T-helper 17 cell (primary cell): Measurements from ENCODE around the gene GLMP. TPM values are rescaled to one million over a fixed set of nuclear protein-coding genes. Genes with fewer than 3 reads are reported as not detected.

Experiments used
- total RNA-seq, 4 donors: library from RNA in 2 of 4; stranded (reverse) in 2 of 4; gene quantifications; one replicate each; pipeline ENCODE4 v1.2.3 and lab custom pipeline; 2022 to 2026

Gene GLMP
- total RNA-seq, 2 donors from 2014 or later = 21.2 to 25.0 TPM

Other genes starting within 250 kb of the GLMP start
- 10 to 100 TPM; 21.9 to 22.7 TPM for gene UBQLN4, start 241.9 kb downstream of the GLMP start, total RNA-seq
- gene LAMTOR2, start 240.9 kb downstream of the GLMP start, total RNA-seq = 10 to 100 TPM; 19.4 to 21.4 TPM
- 1 to 10 TPM; 1.4 to 1.8 TPM for gene RAB25, start 234.5 kb downstream of the GLMP start, total RNA-seq
- not detected for gene MEX3A, start 213.2 kb downstream of the GLMP start, total RNA-seq
- 1,000 to 10,000 TPM in 1 of 2 donors, 100 to 1,000 TPM in 1; 919 to 1,908 TPM for gene LMNA, start 181.0 kb downstream of the GLMP start, total RNA-seq
- gene SEMA4A, start 142.1 kb downstream of the GLMP start, total RNA-seq = 10 to 100 TPM; 21.7 to 58.1 TPM
- 10 to 100 TPM; 14.4 to 21.6 TPM for gene SLC25A44, start 101.6 kb downstream of the GLMP start, total RNA-seq
- gene PMF1, start 82.7 kb downstream of the GLMP start, total RNA-seq = 10 to 100 TPM; 59.1 to 73.2 TPM
- 1 to 10 TPM; 1.1 to 3.7 TPM for gene BGLAP, start 53.5 kb downstream of the GLMP start, total RNA-seq
- 1 to 10 TPM; 2.8 to 3.1 TPM for gene PAQR6, start 47.6 kb downstream of the GLMP start, total RNA-seq
- gene SMG5, start 12.9 kb downstream of the GLMP start, total RNA-seq = 10 to 100 TPM; 59.0 to 79.2 TPM
- 1 to 10 TPM; 3.2 to 3.5 TPM for gene TMEM79, start 11.4 kb downstream of the GLMP start, total RNA-seq
- not detected for gene VHLL, start 3.6 kb upstream of the GLMP start, total RNA-seq
- 10 to 100 TPM; 75.3 to 77.6 TPM for gene CCT3, start 42.6 kb upstream of the GLMP start, total RNA-seq
- gene TSACC, start 42.8 kb upstream of the GLMP start, total RNA-seq = under 1 TPM in 1 of 2 donors, not detected in 1; 0.40 TPM
- gene RHBG, start 73.5 kb upstream of the GLMP start, total RNA-seq = not detected
- 100 to 1,000 TPM; 142 to 157 TPM for gene MEF2D, start 205.1 kb upstream of the GLMP start, total RNA-seq